ENCODE data around the gene SYNGR1.
A peak's percentile ranks its signal among the peaks of the same experiment; 100 is the strongest.

The SYNGR1 gene

DNA sequence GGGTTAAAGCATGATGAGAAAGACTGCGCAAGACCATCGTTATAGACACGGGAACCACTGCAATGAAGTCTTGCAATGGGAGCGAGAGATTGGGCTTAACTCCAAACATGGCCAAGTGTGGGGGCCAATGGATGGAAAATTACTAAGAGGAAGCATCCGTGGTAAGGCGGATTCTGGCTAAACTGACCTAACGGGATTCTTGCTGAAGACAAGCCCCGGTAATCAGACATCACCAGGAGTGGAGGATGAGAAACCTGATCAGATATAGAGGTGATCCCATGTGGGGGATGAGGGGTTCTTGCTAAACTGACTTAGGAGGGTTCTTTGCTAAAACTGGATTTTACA is 5.8 kb upstream of the SYNGR1 start:
- in situ Hi-C loops (cut with HindIII; ENCODE audit: low sequenced_read_pairs): no loop called here
- no peak for DNase-seq (ENCODE audit: low read depth)
- TF ChIP-seq, protein P1, sequence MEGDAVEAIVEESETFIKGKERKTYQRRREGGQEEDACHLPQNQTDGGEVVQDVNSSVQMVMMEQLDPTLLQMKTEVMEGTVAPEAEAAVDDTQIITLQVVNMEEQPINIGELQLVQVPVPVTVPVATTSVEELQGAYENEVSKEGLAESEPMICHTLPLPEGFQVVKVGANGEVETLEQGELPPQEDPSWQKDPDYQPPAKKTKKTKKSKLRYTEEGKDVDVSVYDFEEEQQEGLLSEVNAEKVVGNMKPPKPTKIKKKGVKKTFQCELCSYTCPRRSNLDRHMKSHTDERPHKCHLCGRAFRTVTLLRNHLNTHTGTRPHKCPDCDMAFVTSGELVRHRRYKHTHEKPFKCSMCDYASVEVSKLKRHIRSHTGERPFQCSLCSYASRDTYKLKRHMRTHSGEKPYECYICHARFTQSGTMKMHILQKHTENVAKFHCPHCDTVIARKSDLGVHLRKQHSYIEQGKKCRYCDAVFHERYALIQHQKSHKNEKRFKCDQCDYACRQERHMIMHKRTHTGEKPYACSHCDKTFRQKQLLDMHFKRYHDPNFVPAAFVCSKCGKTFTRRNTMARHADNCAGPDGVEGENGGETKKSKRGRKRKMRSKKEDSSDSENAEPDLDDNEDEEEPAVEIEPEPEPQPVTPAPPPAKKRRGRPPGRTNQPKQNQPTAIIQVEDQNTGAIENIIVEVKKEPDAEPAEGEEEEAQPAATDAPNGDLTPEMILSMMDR (IDR thresholded peaks at IDR 0.05; ENCODE audit: low read depth, low read length, missing control alignments): no peak
- no peak overlapping the region for H3K4me3 ChIP-seq (ENCODE audit: low read depth, low read length)

DNA sequence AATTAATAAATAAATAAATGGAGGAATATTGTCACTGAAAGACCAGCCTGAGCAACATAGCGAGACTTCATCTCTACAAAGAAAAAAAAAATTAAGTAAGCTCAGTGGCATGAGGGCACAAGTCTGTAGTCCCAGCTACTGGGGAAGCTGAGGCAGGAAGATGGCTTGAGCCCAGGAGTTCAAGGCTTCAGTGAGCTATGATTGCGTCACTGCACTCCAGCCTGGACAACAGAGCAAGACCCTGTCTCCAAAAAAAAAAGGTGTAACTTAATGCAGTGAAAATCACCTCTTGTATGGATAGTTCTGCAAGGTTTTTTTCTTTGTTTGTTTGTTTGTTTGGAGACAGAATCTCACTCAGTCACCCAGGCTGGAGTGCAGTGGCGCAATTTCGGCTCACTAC is 4.6 kb upstream of the SYNGR1 start:
- DNase-seq (ENCODE audit: low read depth): no peak
- TF ChIP-seq, protein P1 (IDR thresholded peaks at IDR 0.05; ENCODE audit: low read depth, low read length, missing control alignments): no peak
- in situ Hi-C loops (cut with HindIII; ENCODE audit: low sequenced_read_pairs): no loop called here
- no peak overlapping the region for H3K4me3 ChIP-seq (ENCODE audit: low read depth, low read length)

DNA sequence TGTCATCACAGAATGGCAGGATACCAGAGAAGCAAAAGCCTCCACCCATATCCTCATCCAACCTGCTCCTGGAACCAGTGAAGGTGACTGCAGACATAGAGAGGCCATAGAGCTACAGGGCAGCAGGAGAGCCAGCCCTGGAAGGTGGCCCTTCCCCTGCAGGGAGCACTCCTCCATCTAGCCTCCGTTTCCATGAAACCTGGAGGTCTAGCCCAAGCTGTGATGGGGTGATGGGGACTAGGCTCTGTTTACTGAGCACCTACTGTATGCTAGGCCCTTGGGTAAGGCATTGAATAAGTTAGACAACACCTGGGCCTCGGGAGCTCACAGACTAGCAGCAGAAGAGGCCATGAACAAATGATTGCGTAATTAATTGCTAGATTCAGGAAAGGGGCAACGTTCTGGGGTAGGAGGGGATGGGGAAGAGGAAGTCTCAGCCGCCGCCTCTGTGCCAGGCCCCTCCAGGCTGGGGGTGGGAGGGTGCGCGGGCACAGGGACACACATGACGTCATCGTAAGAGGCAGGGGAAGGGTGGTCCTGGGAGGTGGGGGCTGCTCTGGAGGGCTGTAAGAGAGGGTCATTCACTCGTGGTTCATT is 784 bp upstream of the SYNGR1 start:
- in situ Hi-C loops (cut with HindIII; ENCODE audit: low sequenced_read_pairs): no loop called here
- H3K4me3 ChIP-seq (ENCODE audit: low read depth, low read length): peak overlapping the region; percentile 70
- TF ChIP-seq, protein P1 (IDR thresholded peaks at IDR 0.05; ENCODE audit: low read depth, low read length, missing control alignments): no peak
- DNase-seq (ENCODE audit: low read depth): no peak

DNA sequence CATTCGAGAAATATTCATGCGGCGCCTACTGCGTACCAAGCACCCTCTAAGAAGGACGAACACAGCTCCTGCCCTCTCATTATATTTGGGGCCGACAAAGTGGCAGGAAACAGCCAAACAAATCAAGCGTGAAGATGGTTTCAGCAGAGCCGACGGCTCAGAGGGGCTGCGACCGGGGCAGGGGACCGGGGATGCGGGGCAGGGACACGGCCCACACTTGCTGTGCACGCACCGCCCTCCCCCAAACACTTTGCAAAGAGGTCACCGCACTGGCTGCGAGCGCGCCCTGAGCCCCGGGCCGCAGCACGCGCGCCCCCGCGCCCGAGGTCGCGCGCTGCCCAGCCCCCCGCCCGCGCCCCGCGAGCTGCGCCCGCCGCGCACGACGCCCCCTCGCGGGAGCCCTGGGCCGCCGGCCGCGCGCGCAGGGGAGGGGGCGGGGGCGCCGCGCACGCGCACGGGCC is 255 bp upstream of the SYNGR1 start:
- H3K4me3 ChIP-seq (ENCODE audit: low read depth, low read length): peak overlapping the region; percentile 70
- no peak for DNase-seq (ENCODE audit: low read depth)

DNA sequence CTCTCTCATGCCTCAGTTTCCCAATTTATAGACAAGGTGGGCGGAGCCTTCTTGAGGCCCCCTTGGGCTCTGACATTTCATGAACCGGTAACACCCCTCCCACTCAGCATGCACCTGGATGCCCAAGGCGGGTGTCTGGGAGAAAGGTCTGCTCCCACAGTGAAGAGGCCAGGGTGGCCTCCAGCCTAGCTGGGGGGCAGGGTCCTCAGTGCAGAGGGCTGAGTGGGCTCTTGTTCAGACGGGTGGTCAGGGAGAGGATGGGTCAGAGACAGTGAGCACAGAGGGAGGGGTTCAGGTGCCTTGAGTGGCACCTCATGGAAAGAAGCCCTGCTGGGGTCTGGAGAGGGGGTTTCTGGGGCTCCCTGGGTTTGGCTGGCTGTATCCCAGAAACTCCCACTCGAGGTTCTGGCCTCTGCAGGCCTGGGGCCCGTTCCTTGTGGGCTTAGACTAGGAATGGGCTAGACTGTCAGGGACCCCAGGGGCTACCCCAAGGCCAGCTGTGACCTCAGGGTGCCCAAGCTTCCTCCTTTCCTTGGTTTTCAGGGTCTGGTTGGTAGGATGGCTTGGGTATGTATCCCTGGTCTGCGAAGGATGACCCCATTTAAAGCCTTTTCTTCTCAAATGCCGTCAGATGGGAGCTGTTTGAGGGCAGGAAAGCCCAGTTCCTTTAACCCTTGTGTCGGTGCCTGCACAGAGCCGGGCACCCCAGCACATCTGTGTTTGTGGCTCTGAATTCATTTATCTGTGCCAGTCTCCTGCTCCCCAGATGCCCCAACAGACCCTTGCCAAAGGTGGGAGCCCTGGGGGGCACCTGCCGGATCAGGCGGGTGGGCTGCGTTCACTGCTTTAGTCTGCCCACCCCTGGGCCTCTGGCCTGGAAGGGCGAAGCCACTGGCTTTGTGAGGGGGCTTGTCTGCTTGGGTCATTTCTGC is 1.2 kb downstream of the SYNGR1 start:
- TF ChIP-seq, protein P1 (IDR thresholded peaks at IDR 0.05; ENCODE audit: low read depth, low read length, missing control alignments): no peak
- in situ Hi-C loops (cut with HindIII; ENCODE audit: low sequenced_read_pairs): no loop called here
- H3K4me3 ChIP-seq (ENCODE audit: low read depth, low read length): peak overlapping the region; percentile 70
- no peak for DNase-seq (ENCODE audit: low read depth)

More for the DNA sequence above, 255 bp upstream of the SYNGR1 start:
- in situ Hi-C loops (cut with HindIII; ENCODE audit: low sequenced_read_pairs): no loop called here
- TF ChIP-seq, protein P1 (IDR thresholded peaks at IDR 0.05; ENCODE audit: low read depth, low read length, missing control alignments): no peak

DNA sequence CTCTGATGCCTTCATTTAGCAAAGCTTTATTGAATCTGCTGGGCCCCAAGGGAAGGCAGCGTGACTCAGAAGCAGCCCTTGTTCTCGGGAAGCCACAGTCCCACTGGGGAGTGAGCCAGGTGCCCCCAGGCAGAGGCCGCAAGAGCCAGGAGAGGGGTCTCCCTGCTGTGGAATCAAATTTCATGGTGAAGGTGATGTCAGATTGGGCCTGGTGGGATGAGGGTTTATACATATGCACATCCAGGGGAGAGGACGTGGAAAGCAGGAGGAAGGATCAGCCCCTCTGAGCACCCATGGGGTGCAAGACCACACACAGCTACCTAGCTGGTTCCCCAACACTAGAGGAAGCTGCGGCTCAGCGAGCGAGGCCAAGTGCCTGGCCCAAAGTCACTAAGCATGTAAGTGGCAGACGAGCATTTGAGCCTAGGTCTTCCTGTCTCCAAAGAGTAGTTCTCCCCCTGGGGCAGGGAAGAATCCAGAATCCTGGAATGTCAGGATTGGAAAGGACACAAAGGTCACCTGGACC is 2.0 kb downstream of the SYNGR1 start:
- TF ChIP-seq, protein P1 (IDR thresholded peaks at IDR 0.05; ENCODE audit: low read depth, low read length, missing control alignments): no peak
- peak; percentile 78 for DNase-seq (ENCODE audit: low read depth)
- in situ Hi-C loops (cut with HindIII; ENCODE audit: low sequenced_read_pairs): no loop called here
- peak overlapping the region; percentile 70 for H3K4me3 ChIP-seq (ENCODE audit: low read depth, low read length)

All from astrocyte of the cerebellum (primary cell).